Ovary (tissue), 3 donors: ENCODE data around the gene POLA1.

ENCODE experiments used
- EP300 ChIP-seq: sonication (generic); formaldehyde crosslinking; IDR thresholded peaks from one replicate; pipeline ENCODE4 v1.6.1; 2017; ENCODE audit warnings: antibody characterized with exemption
- POLR2A ChIP-seq: fragments of 450-650 bp; IDR thresholded peaks from one replicate; pipeline ENCODE4 v1.6.1; 2017; ENCODE audit warnings: antibody characterized with exemption, mild to moderate bottlenecking, moderate library complexity
- TF ChIP-seq, protein P1 (sequence below), 3 donors: fragments of 450-650 bp in 2 of 3; fragments of 200-600 bp in 1 of 3; IDR thresholded peaks; one replicate each; pipeline versions ENCODE4 v1.5.1 to v1.8.0; 2016 to 2022; ENCODE audit warnings: antibody characterized with exemption in 3 of 3, mild to moderate bottlenecking in 1 of 3
- donor health status: DM: no; HTN: no; CAD: no.

DNA sequence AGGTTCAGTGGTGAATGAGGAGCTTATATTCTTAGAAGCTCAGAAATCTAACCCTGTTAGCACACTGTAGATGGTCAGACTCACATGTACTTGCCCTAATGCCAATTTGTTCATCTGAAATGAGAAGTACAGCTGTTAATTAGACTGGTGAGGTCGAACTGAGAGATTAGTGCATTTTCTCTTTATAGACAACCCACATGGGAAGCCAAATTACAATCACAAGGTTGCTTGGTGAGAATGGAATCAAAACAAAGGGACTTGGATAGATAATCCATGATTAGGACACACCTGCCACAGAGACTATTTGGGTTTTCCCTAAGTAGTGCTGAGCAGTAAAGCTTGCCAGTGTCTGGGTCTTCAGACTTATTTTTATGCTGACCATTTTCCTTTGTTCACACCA lies 88.3 kb downstream of the POLA1 start:
- TF ChIP-seq, protein P1, sequence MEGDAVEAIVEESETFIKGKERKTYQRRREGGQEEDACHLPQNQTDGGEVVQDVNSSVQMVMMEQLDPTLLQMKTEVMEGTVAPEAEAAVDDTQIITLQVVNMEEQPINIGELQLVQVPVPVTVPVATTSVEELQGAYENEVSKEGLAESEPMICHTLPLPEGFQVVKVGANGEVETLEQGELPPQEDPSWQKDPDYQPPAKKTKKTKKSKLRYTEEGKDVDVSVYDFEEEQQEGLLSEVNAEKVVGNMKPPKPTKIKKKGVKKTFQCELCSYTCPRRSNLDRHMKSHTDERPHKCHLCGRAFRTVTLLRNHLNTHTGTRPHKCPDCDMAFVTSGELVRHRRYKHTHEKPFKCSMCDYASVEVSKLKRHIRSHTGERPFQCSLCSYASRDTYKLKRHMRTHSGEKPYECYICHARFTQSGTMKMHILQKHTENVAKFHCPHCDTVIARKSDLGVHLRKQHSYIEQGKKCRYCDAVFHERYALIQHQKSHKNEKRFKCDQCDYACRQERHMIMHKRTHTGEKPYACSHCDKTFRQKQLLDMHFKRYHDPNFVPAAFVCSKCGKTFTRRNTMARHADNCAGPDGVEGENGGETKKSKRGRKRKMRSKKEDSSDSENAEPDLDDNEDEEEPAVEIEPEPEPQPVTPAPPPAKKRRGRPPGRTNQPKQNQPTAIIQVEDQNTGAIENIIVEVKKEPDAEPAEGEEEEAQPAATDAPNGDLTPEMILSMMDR (IDR thresholded peaks at IDR 0.05) = no peak
- TF ChIP-seq EP300 (no peak), POLR2A (no peak)
